ENCODE measurements around the gene RALGAPA2. TPM values are rescaled to one million over a fixed set of nuclear protein-coding genes. Genes with fewer than 3 reads are reported as not detected.

The RALGAPA2 gene
- total RNA-seq, 1 experiment from 2014 or later: 13.4 TPM

DNA sequence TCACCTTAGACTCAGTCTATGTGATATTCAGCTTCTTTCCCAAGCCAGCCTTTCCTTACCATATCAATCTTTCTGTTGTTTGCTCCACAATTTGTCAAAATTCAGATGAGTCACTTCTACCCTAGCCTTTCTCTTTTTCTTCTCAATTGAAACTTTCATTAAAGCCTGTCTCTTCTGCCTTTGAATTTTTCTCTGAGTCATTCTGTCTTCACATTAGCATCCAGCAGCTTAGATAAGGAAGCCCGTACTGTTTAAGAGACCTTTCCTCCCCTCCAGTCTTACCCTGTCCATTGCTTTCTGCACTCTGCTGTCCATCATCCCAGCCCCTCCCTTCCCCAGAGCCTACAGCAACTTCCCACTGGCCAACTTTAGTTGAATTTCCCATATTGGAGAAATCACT is 34.9 kb upstream of the RALGAPA2 start:
- Histone ChIP-seq H3K27ac (ENCODE audit: low read length) (no peak overlapping the region), H3K36me3 (ENCODE audit: control insufficient read depth, insufficient read depth, low read length) (no peaks in the 10 kb centered on the region), H3K27me3 (ENCODE audit: control insufficient read depth, insufficient read depth, low read length) (no peaks in the 10 kb centered on the region), H3K9me3 (ENCODE audit: control insufficient read depth, insufficient read depth, low read depth, low read length) (no peaks in the 10 kb centered on the region), H3K4me3 (ENCODE audit: low read depth in 2 of 2, low read length in 2 of 2) (no peak overlapping the region), H3K4me1 (ENCODE audit: control insufficient read depth, insufficient read depth, low read length) (no peaks in the 10 kb centered on the region)
- in situ Hi-C loops (cut with HindIII; ENCODE audit: low pct_unique_long_range_greater_than_20kb, low sequenced_read_pairs): no loop called here
- TF ChIP-seq TCF7L2 (IDR thresholded peaks at IDR 0.05; ENCODE audit: low read depth, low read length) (no peak), SIN3A (IDR thresholded peaks at IDR 0.05; ENCODE audit: borderline replicate concordance, insufficient read depth, low read depth, low read length) (no peak), POLR2AphosphoS5 (IDR thresholded peaks at IDR 0.05; ENCODE audit: low read depth, low read length) (no peak)
- TF ChIP-seq, protein P1, sequence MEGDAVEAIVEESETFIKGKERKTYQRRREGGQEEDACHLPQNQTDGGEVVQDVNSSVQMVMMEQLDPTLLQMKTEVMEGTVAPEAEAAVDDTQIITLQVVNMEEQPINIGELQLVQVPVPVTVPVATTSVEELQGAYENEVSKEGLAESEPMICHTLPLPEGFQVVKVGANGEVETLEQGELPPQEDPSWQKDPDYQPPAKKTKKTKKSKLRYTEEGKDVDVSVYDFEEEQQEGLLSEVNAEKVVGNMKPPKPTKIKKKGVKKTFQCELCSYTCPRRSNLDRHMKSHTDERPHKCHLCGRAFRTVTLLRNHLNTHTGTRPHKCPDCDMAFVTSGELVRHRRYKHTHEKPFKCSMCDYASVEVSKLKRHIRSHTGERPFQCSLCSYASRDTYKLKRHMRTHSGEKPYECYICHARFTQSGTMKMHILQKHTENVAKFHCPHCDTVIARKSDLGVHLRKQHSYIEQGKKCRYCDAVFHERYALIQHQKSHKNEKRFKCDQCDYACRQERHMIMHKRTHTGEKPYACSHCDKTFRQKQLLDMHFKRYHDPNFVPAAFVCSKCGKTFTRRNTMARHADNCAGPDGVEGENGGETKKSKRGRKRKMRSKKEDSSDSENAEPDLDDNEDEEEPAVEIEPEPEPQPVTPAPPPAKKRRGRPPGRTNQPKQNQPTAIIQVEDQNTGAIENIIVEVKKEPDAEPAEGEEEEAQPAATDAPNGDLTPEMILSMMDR (IDR thresholded peaks at IDR 0.05): no peak
- TF ChIP-seq, protein P2, sequence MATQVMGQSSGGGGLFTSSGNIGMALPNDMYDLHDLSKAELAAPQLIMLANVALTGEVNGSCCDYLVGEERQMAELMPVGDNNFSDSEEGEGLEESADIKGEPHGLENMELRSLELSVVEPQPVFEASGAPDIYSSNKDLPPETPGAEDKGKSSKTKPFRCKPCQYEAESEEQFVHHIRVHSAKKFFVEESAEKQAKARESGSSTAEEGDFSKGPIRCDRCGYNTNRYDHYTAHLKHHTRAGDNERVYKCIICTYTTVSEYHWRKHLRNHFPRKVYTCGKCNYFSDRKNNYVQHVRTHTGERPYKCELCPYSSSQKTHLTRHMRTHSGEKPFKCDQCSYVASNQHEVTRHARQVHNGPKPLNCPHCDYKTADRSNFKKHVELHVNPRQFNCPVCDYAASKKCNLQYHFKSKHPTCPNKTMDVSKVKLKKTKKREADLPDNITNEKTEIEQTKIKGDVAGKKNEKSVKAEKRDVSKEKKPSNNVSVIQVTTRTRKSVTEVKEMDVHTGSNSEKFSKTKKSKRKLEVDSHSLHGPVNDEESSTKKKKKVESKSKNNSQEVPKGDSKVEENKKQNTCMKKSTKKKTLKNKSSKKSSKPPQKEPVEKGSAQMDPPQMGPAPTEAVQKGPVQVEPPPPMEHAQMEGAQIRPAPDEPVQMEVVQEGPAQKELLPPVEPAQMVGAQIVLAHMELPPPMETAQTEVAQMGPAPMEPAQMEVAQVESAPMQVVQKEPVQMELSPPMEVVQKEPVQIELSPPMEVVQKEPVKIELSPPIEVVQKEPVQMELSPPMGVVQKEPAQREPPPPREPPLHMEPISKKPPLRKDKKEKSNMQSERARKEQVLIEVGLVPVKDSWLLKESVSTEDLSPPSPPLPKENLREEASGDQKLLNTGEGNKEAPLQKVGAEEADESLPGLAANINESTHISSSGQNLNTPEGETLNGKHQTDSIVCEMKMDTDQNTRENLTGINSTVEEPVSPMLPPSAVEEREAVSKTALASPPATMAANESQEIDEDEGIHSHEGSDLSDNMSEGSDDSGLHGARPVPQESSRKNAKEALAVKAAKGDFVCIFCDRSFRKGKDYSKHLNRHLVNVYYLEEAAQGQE (IDR thresholded peaks at IDR 0.05; ENCODE audit: insufficient read depth in 1 of 2, low read depth in 2 of 2, low read length in 1 of 2): no peak
- ChIA-PET CTCF (interaction anchor here (0.6 kb wide), 1 partner anchor 495 kb away, joined by 3 read pairs; no protein-coding TSS in a partner anchor), POLR2A (interaction anchor here (0.7 kb wide), 1 partner anchor 38 kb away, joined by 3 read pairs; no protein-coding TSS in a partner anchor)
- intact Hi-C loops (cut with micrococcal nuclease; ENCODE audit: unreplicated experiment): no loop called here
- BruUV-seq (replicated peaks): no TSS peak
- ATAC-seq (no peak), DNase-seq (ENCODE audit: low read depth, low spot score) (no peak)

DNA sequence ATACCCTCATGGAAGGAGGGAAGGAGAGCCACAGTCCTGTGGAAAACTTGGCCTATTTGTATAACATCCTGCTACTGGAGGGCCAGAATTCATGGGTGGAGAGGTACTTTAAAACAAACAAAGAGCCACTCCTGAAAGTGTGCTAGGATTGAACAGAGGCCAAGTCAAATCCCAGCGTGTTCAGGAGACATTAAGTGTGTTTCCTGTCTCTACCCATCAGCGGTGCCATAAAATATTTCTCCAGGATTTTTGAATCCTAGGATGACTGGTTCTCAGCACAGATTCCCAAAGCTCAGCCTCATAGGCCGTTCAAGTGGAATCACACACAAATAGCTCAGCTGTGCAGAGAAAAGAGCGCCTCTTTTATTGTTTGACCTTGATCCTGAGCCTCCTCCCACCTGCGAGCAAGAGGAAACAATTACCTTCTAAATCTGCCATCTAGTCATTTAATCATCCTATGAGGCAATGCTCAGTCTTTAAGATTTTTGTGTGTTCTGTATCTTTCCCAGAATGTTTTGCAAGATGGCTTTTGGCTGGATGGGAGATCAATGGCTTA is 31.8 kb upstream of the RALGAPA2 start:
- no peaks in the 10 kb centered on the region for H3K27me3 ChIP-seq (ENCODE audit: control insufficient read depth, insufficient read depth, low read length)
- no peaks in the 10 kb centered on the region for H3K9me3 ChIP-seq (ENCODE audit: control insufficient read depth, insufficient read depth, low read depth, low read length)
- no peaks in the 10 kb centered on the region for H3K4me1 ChIP-seq (ENCODE audit: control insufficient read depth, insufficient read depth, low read length)
- BruUV-seq (replicated peaks): no TSS peak
- CTCF ChIA-PET: no interaction called here
- no peaks in the 10 kb centered on the region for H3K36me3 ChIP-seq (ENCODE audit: control insufficient read depth, insufficient read depth, low read length)
- ATAC-seq (no peak), DNase-seq (ENCODE audit: low read depth, low spot score) (no peak)
- POLR2A ChIA-PET: no interaction called here
- no peak overlapping the region for H3K4me3 ChIP-seq (ENCODE audit: low read depth in 2 of 2, low read length in 2 of 2)
- no peak overlapping the region for H3K27ac ChIP-seq (ENCODE audit: low read length)
- in situ Hi-C loops (cut with HindIII; ENCODE audit: low pct_unique_long_range_greater_than_20kb, low sequenced_read_pairs) (no loop called here), intact Hi-C loops (cut with micrococcal nuclease; ENCODE audit: unreplicated experiment) (no loop called here)
- TF ChIP-seq SIN3A (IDR thresholded peaks at IDR 0.05; ENCODE audit: borderline replicate concordance, insufficient read depth, low read depth, low read length) (no peak), POLR2AphosphoS5 (IDR thresholded peaks at IDR 0.05; ENCODE audit: low read depth, low read length) (no peak), TCF7L2 (IDR thresholded peaks at IDR 0.05; ENCODE audit: low read depth, low read length) (no peak)
- TF ChIP-seq, protein P1 (IDR thresholded peaks at IDR 0.05): no peak
- TF ChIP-seq, protein P2 (IDR thresholded peaks at IDR 0.05; ENCODE audit: insufficient read depth in 1 of 2, low read depth in 2 of 2, low read length in 1 of 2): no peak

Measured in Panc1 (cell line).